ENCODE data around the gene SCO2.

Gene SCO2

GRCh38 chr22:50489363-50490243 lies 35.8 kb downstream of the SCO2 start:
- DNase-seq = no peak

- no peak for DNase-seq
Observed at GRCh38 chr22:50488886-50489285, 36.5 kb downstream of the SCO2 start.

- DNase-seq = no peak
Observed at GRCh38 chr22:50488006-50488677, 37.3 kb downstream of the SCO2 start.

- DNase-seq = no peak
Observed at GRCh38 chr22:50487290-50488005, 38.0 kb downstream of the SCO2 start.

GRCh38 chr22:50486561-50487289 lies 38.7 kb downstream of the SCO2 start, which contains the start of gene MIOX:
Gene MIOX, plus strand, starts transcription at chr22:50486859. Its CDS starts 39 bp downstream, at chr22:50486898.
- no peak for DNase-seq

GRCh38 chr22:50485221-50486131 lies 39.9 kb downstream of the SCO2 start:
- no peak for DNase-seq

GRCh38 chr22:50483977-50484853 lies 41.2 kb downstream of the SCO2 start:
- no peak for DNase-seq

- no peak for DNase-seq
Observed at GRCh38 chr22:50483556-50483955, 41.8 kb downstream of the SCO2 start.

GRCh38 chr22:50483106-50483505 lies 42.3 kb downstream of the SCO2 start:
- no peak for DNase-seq

- no peak for DNase-seq
Observed at GRCh38 chr22:50482107-50483074, 43.0 kb downstream of the SCO2 start.

GRCh38 chr22:50481440-50482106 lies 43.8 kb downstream of the SCO2 start, which contains the start of gene ADM2:
Gene ADM2, plus strand, starts transcription at chr22:50481543. Its CDS starts 305 bp downstream, at chr22:50481848.
- DNase-seq = no peak

- DNase-seq = no peak
Observed at GRCh38 chr22:50481045-50481439, 44.4 kb downstream of the SCO2 start.

- no peak for DNase-seq
Observed at GRCh38 chr22:50479721-50480120, 45.7 kb downstream of the SCO2 start.

GRCh38 chr22:50477923-50478322 lies 47.5 kb downstream of the SCO2 start:
- no peak for DNase-seq

GRCh38 chr22:50476868-50477267 lies 48.5 kb downstream of the SCO2 start:
- DNase-seq = no peak

GRCh38 chr22:50475652-50476002 lies 49.8 kb downstream of the SCO2 start:
- no peak for DNase-seq

- peak; percentile 76 for DNase-seq
Observed at GRCh38 chr22:50474710-50475651, 50.4 kb downstream of the SCO2 start, which contains the start of gene SBF1. Gene SBF1, minus strand, starts transcription at chr22:50475035. Its CDS starts 195 bp downstream, at chr22:50474840.

All from amniotic stem cell (primary cell).